ENCODE data around the gene TFR2. TPM values are rescaled to one million over a fixed set of nuclear protein-coding genes. Genes with fewer than 3 reads are reported as not detected.
"Not testable (repeated sequence)": the region's sequence is repeated elsewhere in the genome, so short reads cannot be mapped to it uniquely, and the experiment has no call there.

TFR2 gene
- total RNA-seq, 1 donor from 2014 or later, result 0.50 TPM

DNA sequence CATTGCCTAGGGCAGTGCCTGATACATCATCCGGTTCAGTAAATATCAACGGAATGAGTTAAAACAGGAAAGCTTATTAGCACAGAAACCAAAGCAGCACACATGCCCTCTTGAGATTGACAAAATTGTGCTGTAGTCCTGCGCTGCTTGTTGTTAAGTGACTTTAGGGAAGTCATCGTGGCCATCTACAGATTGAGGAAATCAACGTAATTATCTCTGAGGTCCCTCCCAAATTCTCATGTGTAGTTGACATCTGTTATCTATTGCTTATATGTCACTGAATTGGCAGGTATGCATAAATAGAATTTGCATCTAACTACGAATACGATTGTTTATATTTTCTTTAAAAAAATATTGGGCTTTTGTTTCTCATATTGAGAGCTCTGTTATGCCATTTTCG lies 28.7 kb upstream of the TFR2 start:
- H3K27ac ChIP-seq (ENCODE audit: low read depth, low read length), result no peak overlapping the region
- H3K9ac ChIP-seq (ENCODE audit: low read length), result no peak overlapping the region
- Mint-ChIP-seq H3K4me1 (ENCODE audit: low read depth, unreplicated experiment) (no peaks in the 10 kb centered on the region), H3K27ac (ENCODE audit: unreplicated experiment) (no peak overlapping the region), H3K4me3 (ENCODE audit: unreplicated experiment) (no peak overlapping the region), H3K9me3 (ENCODE audit: unreplicated experiment) (peaks cover 3% of the 10 kb centered on the region), H3K27me3 (ENCODE audit: low read depth, unreplicated experiment) (peaks cover 24% of the 10 kb centered on the region), H3K36me3 (ENCODE audit: low read depth, unreplicated experiment) (peaks cover 2% of the 10 kb centered on the region)
- no peaks in the 10 kb centered on the region for H3K9me3 ChIP-seq (ENCODE audit: insufficient read depth, low read depth, low read length)
- TF ChIP-seq, protein P1, sequence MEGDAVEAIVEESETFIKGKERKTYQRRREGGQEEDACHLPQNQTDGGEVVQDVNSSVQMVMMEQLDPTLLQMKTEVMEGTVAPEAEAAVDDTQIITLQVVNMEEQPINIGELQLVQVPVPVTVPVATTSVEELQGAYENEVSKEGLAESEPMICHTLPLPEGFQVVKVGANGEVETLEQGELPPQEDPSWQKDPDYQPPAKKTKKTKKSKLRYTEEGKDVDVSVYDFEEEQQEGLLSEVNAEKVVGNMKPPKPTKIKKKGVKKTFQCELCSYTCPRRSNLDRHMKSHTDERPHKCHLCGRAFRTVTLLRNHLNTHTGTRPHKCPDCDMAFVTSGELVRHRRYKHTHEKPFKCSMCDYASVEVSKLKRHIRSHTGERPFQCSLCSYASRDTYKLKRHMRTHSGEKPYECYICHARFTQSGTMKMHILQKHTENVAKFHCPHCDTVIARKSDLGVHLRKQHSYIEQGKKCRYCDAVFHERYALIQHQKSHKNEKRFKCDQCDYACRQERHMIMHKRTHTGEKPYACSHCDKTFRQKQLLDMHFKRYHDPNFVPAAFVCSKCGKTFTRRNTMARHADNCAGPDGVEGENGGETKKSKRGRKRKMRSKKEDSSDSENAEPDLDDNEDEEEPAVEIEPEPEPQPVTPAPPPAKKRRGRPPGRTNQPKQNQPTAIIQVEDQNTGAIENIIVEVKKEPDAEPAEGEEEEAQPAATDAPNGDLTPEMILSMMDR (IDR thresholded peaks at IDR 0.05; ENCODE audit: insufficient read depth, low read depth, low read length), result no peak
- no peak for TF ChIP-seq EZH2 (IDR thresholded peaks at IDR 0.05; ENCODE audit: insufficient read depth, low read length)
- peaks cover 3% of the 10 kb centered on the region for H3K4me1 ChIP-seq (ENCODE audit: insufficient read depth, low read length)
- peaks cover 5% of the 10 kb centered on the region for H4K20me1 ChIP-seq (ENCODE audit: insufficient read depth, low read length)
- H3K27me3 ChIP-seq (ENCODE audit: insufficient read depth, low read length), result no peaks in the 10 kb centered on the region
- FAIRE-seq, result no peak
- H3K36me3 ChIP-seq (ENCODE audit: insufficient read depth, low read length), result no peaks in the 10 kb centered on the region
- no peak overlapping the region for H2AFZ ChIP-seq (ENCODE audit: low read depth, low read length)
- no peak for DNase-seq (ENCODE audit: low read depth)
- no peak overlapping the region for H3K4me3 ChIP-seq (ENCODE audit: insufficient read depth, low read depth, low read length)
- no peak overlapping the region for H3K4me2 ChIP-seq (ENCODE audit: low read length)
- peaks cover 14% of the 10 kb centered on the region for H3K79me2 ChIP-seq (ENCODE audit: insufficient read depth, low read length)

DNA sequence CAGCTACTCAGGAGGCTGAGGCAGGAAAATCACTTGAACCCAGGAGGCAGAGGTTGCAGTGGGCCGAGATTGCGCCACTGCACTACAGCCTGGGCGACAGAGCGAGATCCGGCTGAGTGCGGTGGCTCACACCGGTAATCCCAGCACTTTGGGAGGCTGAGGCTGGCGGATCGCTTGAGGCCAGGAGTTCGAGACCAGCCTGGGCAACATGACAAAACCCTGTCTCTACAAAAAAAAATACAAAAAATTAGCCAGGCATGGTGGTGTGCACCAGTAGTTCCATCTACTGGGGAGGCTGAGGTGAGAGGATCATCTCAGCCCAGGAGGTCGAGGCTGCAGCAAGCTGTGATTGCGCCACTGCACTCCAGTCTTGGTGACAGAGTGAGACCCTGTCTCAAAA lies 27.8 kb upstream of the TFR2 start:
- H3K9me3 Mint-ChIP-seq (ENCODE audit: unreplicated experiment); H2AFZ ChIP-seq (ENCODE audit: low read depth, low read length); H3K36me3 Mint-ChIP-seq (ENCODE audit: low read depth, unreplicated experiment); H3K4me3 Mint-ChIP-seq (ENCODE audit: unreplicated experiment); DNase-seq (ENCODE audit: low read depth); H3K4me1 ChIP-seq (ENCODE audit: insufficient read depth, low read length); H3K4me1 Mint-ChIP-seq (ENCODE audit: low read depth, unreplicated experiment); H3K27ac ChIP-seq (ENCODE audit: low read depth, low read length); H3K9ac ChIP-seq (ENCODE audit: low read length); H3K79me2 ChIP-seq (ENCODE audit: insufficient read depth, low read length); FAIRE-seq; H3K4me2 ChIP-seq (ENCODE audit: low read length); H3K27me3 ChIP-seq (ENCODE audit: insufficient read depth, low read length); H3K9me3 ChIP-seq (ENCODE audit: insufficient read depth, low read depth, low read length); H3K4me3 ChIP-seq (ENCODE audit: insufficient read depth, low read depth, low read length); H4K20me1 ChIP-seq (ENCODE audit: insufficient read depth, low read length); H3K36me3 ChIP-seq (ENCODE audit: insufficient read depth, low read length): not testable (repeated sequence)
- Mint-ChIP-seq H3K27me3 (ENCODE audit: low read depth, unreplicated experiment) (peaks cover 25% of the 10 kb centered on the region), H3K27ac (ENCODE audit: unreplicated experiment) (peak overlapping the region; percentile 15)

DNA sequence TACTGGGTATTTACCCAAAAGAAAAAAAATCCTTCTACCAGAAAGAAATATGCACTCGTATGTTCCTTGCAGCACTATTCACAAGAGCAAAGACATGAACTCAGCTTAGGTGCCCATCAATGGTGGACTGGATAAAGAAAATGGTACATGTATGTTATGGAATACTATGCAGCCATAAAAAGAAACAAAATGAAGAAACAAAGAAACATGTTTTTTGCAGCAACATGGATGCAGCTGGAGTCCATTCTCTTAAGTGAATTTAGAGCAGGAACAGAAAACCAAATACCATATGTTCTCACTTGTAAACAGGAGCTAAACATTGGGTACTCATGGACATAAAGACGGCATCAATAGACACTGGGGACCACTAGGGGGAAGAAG lies 26.7 kb upstream of the TFR2 start:
- H3K27me3 Mint-ChIP-seq (ENCODE audit: low read depth, unreplicated experiment), result peaks cover 25% of the 10 kb centered on the region
- no peaks in the 10 kb centered on the region for H3K9me3 ChIP-seq (ENCODE audit: insufficient read depth, low read depth, low read length)
- DNase-seq (ENCODE audit: low read depth), result no peak

More for the DNA sequence above, 26.7 kb upstream of the TFR2 start:
- Histone ChIP-seq H2AFZ (ENCODE audit: low read depth, low read length) (no peak overlapping the region), H3K4me3 (ENCODE audit: insufficient read depth, low read depth, low read length) (no peak overlapping the region), H3K27me3 (ENCODE audit: insufficient read depth, low read length) (no peaks in the 10 kb centered on the region), H3K79me2 (ENCODE audit: insufficient read depth, low read length) (no peaks in the 10 kb centered on the region), H3K27ac (ENCODE audit: low read depth, low read length) (no peak overlapping the region), H3K9ac (ENCODE audit: low read length) (no peak overlapping the region), H3K36me3 (ENCODE audit: insufficient read depth, low read length) (no peaks in the 10 kb centered on the region), H4K20me1 (ENCODE audit: insufficient read depth, low read length) (no peaks in the 10 kb centered on the region), H3K4me1 (ENCODE audit: insufficient read depth, low read length) (peaks cover 2% of the 10 kb centered on the region), H3K4me2 (ENCODE audit: low read length) (no peak overlapping the region)
- Mint-ChIP-seq H3K4me3 (ENCODE audit: unreplicated experiment) (no peak overlapping the region), H3K4me1 (ENCODE audit: low read depth, unreplicated experiment) (no peaks in the 10 kb centered on the region), H3K36me3 (ENCODE audit: low read depth, unreplicated experiment) (peaks cover 2% of the 10 kb centered on the region), H3K27ac (ENCODE audit: unreplicated experiment) (no peak overlapping the region), H3K9me3 (ENCODE audit: unreplicated experiment) (peaks cover 3% of the 10 kb centered on the region)
- no peak for FAIRE-seq
- TF ChIP-seq, protein P1 (IDR thresholded peaks at IDR 0.05; ENCODE audit: insufficient read depth, low read depth, low read length), result no peak
- TF ChIP-seq EZH2 (IDR thresholded peaks at IDR 0.05; ENCODE audit: insufficient read depth, low read length), result no peak
